GM19238 (cell line): ENCODE measurements around the gene MFAP2.
"Not testable (repeated sequence)": the region's sequence is repeated elsewhere in the genome, so short reads cannot be mapped to it uniquely, and the experiment has no call there.

Experiments
- DNase-seq: peaks from one replicate; pipeline ENCODE4 v3.0.0; 2011; ENCODE audit warnings: low spot score; ENCODE audit not compliant: insufficient read length

MFAP2 gene

DNA sequence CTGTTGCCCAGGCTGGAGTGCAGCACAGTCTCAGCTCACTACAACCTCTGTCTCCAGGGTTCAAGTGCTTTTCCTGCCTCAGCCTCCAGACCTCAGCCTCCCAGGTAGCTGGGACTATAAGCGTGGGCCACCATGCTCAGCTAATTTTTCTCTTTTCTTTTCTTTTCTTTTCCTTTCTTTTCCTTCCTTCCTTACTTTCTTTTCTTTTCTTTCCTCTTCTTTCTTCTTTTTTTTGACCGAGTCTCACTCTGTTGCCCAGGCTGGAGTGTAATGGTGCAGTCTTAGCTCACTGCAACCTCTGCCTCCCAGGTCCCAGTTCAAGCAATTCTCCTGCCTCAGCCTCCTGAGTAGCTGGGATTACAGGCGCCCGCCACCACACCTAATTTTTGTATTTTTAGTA lies 16.3 kb downstream of the MFAP2 start:
- DNase-seq: not testable (repeated sequence)

DNA sequence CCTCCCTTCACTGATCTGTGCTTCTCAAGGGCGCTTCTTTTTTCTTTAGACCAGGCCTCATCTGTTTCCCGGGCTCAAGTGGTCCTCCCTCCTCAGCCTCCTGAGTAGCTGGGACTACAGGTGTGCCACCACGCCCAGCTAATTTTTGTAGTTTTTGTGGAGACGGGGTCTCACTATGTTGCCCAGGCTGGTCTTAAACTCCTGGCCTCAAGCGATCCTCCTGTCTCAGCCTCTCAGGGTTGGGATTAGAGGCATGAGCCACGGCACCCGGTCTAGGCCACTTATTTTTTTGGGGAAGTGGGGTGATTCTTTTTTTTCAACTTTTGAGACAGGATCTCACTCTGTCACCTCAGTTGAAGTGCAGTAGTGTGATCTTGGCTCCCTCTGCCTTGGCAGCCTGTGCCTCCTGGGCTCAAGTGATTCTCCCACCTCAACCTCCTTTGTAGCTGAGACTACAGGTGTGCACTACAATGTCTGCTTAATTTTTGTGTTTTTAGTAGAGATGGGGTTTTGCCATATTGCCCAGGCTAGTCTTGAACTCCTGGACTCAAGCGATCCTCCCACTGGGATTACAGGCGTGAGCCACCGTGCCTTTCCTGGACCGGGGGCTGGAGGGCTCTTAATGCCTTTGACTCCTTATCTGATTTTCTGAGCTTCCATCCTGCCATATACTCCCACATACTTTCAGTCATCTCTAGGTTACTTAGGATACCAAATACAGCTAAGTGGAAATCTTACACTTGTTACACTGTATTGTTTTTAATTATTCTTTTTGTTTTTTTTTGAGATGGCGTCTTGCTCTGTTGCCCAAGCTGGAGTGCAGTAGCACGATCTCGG lies 18.9 kb downstream of the MFAP2 start:
- no peak for DNase-seq

DNA sequence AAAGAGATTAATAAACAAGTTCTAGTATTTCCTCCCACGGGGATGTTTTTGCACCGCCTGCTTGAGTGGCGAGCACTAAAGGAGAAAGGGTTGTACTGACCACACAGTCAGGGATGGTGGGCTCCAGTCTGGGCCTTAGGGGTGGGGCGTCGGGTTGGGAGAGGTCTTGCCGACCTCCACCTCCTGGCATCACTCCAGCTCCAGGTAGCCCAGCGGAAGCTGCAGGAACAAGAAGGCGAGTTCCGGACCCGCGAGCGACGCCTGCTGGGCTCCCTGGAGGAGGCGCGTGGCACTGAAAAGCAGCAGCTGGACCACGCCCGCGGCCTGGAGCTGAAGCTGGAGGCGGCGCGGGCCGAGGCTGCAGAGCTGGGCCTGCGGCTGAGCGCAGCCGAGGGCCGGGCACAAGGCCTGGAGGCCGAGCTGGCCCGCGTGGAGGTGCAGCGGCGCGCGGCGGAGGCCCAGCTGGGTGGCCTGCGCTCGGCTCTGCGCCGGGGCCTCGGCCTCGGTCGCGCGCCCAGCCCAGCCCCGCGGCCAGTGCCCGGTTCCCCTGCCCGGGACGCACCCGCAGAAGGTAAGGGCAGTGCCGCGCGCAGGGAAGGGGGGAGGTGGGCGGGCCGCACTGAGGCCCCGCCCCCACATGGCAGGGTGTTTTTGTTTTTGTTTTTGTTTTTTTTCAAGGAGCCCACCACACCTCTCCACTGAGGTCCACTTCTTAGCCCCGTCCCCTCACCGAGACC lies 19.7 kb downstream of the MFAP2 start:
- DNase-seq: peak; percentile 81

- DNase-seq: no peak
Measured at GRCh38 chr1:16958475-16958874, 21.9 kb downstream of the MFAP2 start.

DNA sequence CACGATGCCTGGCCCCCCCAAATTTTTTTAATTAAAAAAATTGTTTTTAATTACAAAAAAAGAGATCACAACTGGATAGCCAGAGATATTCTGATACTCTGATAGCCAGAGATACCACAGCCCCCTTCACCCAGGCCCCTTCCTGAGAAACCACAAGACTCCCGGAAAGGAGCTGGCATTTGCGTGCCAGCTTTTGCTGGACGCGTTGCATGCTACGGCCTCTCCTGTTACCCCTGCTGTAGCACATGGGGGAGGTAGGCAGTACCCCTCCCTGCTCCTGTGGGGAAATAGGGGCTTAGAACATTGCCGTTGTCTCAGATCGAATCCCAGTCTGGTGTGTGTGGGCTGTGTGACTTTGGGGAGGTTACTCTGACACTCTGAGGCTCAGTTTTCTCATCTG lies 22.7 kb downstream of the MFAP2 start:
- DNase-seq: no peak

GRCh38 chr1:16956775-16957174 lies 23.6 kb downstream of the MFAP2 start:
- DNase-seq: no peak

- no peak for DNase-seq
Measured at GRCh38 chr1:16955186-16955585, 25.2 kb downstream of the MFAP2 start.

DNA sequence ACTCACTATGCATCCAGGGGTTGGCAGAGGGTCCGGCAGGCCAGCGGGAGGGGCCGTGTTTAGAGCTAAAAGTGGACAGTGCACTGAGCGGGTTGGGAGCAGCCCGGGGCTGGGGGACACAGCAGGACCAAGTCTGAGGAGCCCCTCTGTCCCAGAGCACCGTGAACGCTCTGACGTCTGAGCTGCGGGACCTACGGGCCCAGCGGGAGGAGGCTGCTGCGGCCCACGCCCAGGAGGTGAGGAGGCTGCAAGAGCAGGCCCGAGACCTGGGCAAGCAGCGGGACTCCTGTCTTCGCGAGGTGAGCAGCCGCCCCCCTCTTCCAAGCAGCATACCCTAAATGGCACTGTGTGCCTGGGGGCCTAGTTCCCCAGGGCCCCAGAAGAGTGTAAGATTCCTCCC lies 25.8 kb downstream of the MFAP2 start:
- DNase-seq: no peak

GRCh38 chr1:16952376-16952775 lies 28.0 kb downstream of the MFAP2 start:
- not testable (repeated sequence) for DNase-seq

- not testable (repeated sequence) for DNase-seq
Measured at GRCh38 chr1:16949026-16949425, 31.4 kb downstream of the MFAP2 start.

- DNase-seq: not testable (repeated sequence)
Measured at GRCh38 chr1:16948282-16948891, 32.0 kb downstream of the MFAP2 start.

DNA sequence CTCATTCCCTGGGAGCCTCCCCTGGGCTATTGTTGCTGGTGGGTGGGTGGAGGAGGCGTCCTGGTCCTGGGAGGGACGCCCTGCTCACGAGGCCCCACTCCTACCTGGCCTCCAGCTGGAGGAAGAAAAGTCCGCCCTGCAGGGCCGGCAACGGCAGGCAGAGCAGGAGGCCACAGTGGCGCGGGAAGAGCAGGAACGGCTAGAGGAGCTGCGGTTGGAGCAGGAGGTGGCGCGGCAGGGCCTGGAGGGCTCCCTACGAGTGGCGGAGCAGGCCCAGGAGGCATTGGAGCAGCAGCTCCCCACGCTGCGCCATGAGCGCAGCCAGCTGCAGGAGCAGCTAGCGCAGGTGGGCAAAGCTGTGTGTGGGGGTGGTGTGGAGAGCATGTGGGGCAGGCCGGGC lies 33.8 kb downstream of the MFAP2 start:
- no peak for DNase-seq

- DNase-seq: not testable (repeated sequence)
Measured at GRCh38 chr1:16946185-16946584, 34.2 kb downstream of the MFAP2 start.

DNA sequence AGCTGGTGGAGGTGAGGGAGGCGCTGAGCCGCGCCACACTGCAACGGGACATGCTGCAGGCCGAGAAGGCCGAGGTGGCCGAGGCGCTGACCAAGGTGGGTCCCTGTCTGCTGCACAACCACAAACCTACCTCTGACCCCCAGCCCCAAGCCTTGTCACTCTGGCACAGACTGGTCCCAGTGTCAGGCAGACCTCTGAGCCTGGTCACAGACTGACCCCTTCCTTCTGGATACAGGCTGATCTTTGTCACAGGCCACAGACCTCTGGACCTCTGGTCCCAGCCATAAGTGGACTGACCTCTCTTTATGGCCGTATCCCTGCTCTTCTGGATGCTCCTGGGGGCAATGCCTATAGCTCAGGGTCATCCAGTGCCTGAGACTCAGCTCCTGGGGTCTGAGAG lies 34.9 kb downstream of the MFAP2 start:
- not testable (repeated sequence) for DNase-seq

DNA sequence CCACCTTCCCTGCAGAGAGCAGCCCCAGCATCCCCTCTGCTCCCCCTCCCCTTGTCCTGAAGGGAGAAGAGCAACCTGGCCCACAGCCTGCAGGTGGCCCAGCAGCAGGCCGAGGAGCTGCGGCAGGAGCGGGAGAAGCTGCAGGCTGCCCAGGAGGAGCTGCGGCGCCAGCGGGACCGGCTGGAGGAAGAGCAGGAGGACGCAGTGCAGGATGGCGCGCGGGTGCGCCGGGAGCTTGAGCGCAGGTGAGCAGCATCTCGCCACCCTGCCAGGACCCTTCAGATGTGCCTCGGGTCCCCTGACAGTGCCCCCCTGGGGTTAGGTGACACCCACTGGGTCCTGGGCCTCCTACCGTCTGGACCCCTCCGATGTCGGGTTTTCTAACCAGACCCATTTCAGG lies 36.4 kb downstream of the MFAP2 start:
- DNase-seq: no peak

DNA sequence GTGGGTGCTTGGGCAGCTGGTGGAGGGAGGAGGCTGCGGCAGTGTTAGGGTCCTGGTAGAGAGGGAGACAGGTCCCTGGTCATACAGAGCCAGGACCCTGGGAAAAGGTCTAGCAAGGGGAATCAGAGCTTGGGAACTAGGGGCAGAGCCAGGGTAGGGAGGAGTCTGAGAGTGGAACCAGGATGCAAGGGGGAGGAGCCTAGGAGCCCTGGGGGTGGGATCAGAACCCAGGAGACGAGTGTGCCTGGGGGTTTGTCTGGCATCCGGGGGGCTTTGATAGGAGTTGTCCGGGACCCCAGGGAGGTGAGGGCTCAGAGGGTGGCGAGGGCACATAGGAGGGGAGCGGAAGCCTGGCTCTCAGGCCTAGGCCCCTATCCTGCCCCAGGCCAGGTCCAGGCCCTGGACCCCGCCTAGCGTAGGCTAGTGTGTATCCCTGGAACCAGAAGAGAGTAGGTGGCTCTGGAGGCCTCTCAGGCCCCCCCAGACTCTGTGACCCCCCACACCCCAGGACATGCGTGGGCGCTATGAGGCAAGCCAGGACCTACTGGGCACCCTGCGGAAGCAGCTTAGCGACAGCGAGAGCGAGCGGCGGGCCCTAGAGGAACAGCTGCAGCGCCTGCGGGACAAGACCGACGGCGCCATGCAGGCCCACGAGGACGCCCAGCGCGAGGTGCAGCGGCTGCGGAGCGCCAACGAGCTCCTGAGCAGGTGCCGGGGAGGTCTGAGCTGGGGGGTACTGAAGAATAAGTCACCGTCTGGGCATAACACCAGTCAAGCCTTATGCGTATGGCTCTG lies 40.8 kb downstream of the MFAP2 start:
- not testable (repeated sequence) for DNase-seq

DNA sequence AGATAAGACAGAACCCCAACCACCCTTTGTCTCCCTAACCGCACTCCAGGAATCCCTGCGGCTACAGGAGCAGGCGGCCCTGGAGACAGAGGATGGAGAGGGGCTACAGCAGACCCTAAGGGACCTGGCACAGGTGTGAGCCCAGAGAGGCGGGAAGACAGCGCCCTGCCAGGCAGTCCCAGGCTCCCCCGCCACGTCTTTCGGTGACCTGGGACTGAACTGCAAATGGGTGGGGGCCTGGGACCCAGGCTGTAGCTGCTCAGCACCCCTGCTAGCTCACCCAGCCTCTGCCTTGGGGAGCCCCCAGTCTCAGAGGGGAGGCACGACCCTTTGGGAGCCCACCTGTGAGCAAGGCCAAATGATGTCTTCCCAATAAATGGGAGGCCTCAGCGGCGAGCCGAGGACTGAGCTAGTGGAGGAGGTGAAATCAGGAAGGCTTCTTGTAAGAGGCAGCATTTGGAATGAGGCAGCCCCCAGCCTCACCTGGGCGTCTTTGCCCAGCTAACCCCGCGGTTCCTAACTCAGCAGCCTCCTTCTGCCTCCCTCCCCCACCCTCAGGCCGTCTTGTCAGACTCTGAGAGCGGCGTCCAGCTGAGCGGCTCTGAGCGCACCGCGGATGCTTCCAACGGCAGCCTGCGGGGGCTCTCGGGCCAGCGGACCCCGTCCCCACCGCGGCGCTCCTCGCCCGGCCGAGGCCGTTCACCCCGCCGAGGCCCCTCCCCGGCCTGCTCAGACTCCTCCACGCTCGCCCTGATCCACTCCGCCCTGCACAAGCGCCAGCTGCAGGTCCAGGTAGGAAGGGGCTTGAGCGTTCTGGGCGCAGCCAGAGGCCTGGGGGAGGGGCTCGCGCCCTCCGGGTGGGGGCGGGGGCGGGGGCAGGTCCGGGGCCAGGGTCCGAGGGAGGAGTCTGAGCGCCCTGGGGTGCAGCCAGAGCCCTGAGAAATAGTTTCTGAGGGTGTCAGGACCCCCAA lies 41.8 kb downstream of the MFAP2 start:
- no peak for DNase-seq

- not testable (repeated sequence) for DNase-seq
Measured at GRCh38 chr1:16936580-16936979, 43.8 kb downstream of the MFAP2 start.

GRCh38 chr1:16933945-16934344 lies 46.5 kb downstream of the MFAP2 start:
- not testable (repeated sequence) for DNase-seq
